Prostate gland (tissue), 2 donors: Measurements from ENCODE around the gene POU2F1.

Experiments
- CTCF ChIP-seq, 4 experiments: fragments of 200-600 bp in 2 of 4; fragments of 450-650 bp in 2 of 4; sonication (generic) in 2 of 4; IDR thresholded peaks; 1 replicate in 3 of 4; 2 replicates in 1 of 4; pipeline ENCODE4 v1.5.1; 2016 to 2019; ENCODE audit warnings: antibody characterized with exemption in 4 of 4, mild to moderate bottlenecking in 2 of 4, moderate library complexity in 2 of 4
- POLR2A ChIP-seq: fragments of 450-650 bp; IDR thresholded peaks from one replicate; pipeline ENCODE4 v1.6.1; 2016; ENCODE audit warnings: antibody characterized with exemption, mild to moderate bottlenecking

- TF ChIP-seq CTCF (IDR thresholded peaks at IDR 0.05) (no peak), POLR2A (no peak)
Measured at GRCh38 chr1:167433884-167434283, 213.2 kb downstream of the POU2F1 start.
